GM19239 (cell line): ENCODE results near the gene ZNF526.
A peak's percentile ranks its signal among the peaks of the same experiment; 100 is the strongest.
"Not testable (repeated sequence)": the region's sequence is repeated elsewhere in the genome, so short reads cannot be mapped to it uniquely, and the experiment has no call there.

Source experiments
- DNase-seq: peaks from one replicate; pipeline ENCODE4 v3.0.0; 2011; ENCODE audit warnings: low spot score; ENCODE audit not compliant: insufficient read length
- FAIRE-seq: peaks from 2 replicates; lab custom pipeline; 2011; peaks lifted over from hg19 to GRCh38; lab: Jason Lieb, UNC

ZNF526 gene

GRCh38 chr19:42254850-42255765 lies 35.0 kb downstream of the ZNF526 start, which contains the start of gene ERF:
TSS of gene ERF (minus strand) at chr19:42255128. CDS start at chr19:42254999, 129 bp downstream.
- DNase-seq (peak; percentile 88), FAIRE-seq (peak; percentile 90)

GRCh38 chr19:42255766-42256745 lies 35.9 kb downstream of the ZNF526 start:
- FAIRE-seq (peak; percentile 21), DNase-seq (no peak)

- FAIRE-seq, DNase-seq: not testable (repeated sequence)
These were observed 37.7 kb downstream of the ZNF526 start for GRCh38 chr19:42257842-42258241.

GRCh38 chr19:42261763-42262162 lies 41.7 kb downstream of the ZNF526 start:
- no peak for FAIRE-seq
- no peak for DNase-seq

GRCh38 chr19:42266105-42266504 lies 46.0 kb downstream of the ZNF526 start:
- DNase-seq, FAIRE-seq: not testable (repeated sequence)

GRCh38 chr19:42266928-42267603 lies 47.0 kb downstream of the ZNF526 start:
- not testable (repeated sequence) for FAIRE-seq, DNase-seq

GRCh38 chr19:42267644-42268141 lies 47.6 kb downstream of the ZNF526 start:
- DNase-seq, result no peak

GRCh38 chr19:42268142-42268703 lies 48.1 kb downstream of the ZNF526 start:
- FAIRE-seq (no peak), DNase-seq (peak; percentile 89)

More at GRCh38 chr19:42267644-42268141, 47.6 kb downstream of the ZNF526 start:
- peak; percentile 35 for FAIRE-seq

GRCh38 chr19:42268704-42269477 lies 48.8 kb downstream of the ZNF526 start, which contains the start of gene CIC:
TSS of gene CIC (plus strand) at chr19:42269252. CDS start at chr19:42271784, 2,532 bp downstream.
- DNase-seq, result peak; percentile 94
- FAIRE-seq, result peak; percentile 99

- DNase-seq, result no peak
- FAIRE-seq, result no peak
These were observed 49.6 kb downstream of the ZNF526 start for GRCh38 chr19:42269478-42270345.

- FAIRE-seq (peak; percentile 95), DNase-seq (peak; percentile 59)
These were observed 50.4 kb downstream of the ZNF526 start for GRCh38 chr19:42270346-42271044.

GRCh38 chr19:42271045-42271419 lies 50.9 kb downstream of the ZNF526 start:
- FAIRE-seq, result no peak
- no peak for DNase-seq

- DNase-seq (no peak), FAIRE-seq (no peak)
These were observed 51.9 kb downstream of the ZNF526 start for GRCh38 chr19:42271861-42272534.

- no peak for DNase-seq
- no peak for FAIRE-seq
These were observed 52.4 kb downstream of the ZNF526 start for GRCh38 chr19:42272535-42272897.

GRCh38 chr19:42272989-42273406 lies 52.9 kb downstream of the ZNF526 start:
- FAIRE-seq, result no peak
- DNase-seq, result no peak

- DNase-seq (no peak), FAIRE-seq (no peak)
These were observed 53.4 kb downstream of the ZNF526 start for GRCh38 chr19:42273407-42274064.
